Inflammatory macrophage treated with lipopolysaccharide for 4 hours (primary cell): Measurements from ENCODE around the gene TMIGD3.
"Not testable (repeated sequence)": the region's sequence is repeated elsewhere in the genome, so short reads cannot be mapped to it uniquely, and the experiment has no call there.

Experiments
- DNase-seq: peaks from one replicate; pipeline ENCODE4 v3.0.0-alpha.2; 2020

Gene TMIGD3

GRCh38 chr1:111503585-111504060, at the start of gene TMIGD3, which contains the start of gene ADORA3:
Gene TMIGD3 (minus strand): TSS chr1:111503633. CDS start chr1:111503354, 279 bp downstream.
Gene ADORA3 (minus strand): TSS chr1:111503633. CDS start chr1:111503354, 279 bp downstream.
- peak; percentile 91 for DNase-seq

GRCh38 chr1:111553196-111553595, 49.8 kb upstream of the TMIGD3 start:
- DNase-seq: no peak

DNA sequence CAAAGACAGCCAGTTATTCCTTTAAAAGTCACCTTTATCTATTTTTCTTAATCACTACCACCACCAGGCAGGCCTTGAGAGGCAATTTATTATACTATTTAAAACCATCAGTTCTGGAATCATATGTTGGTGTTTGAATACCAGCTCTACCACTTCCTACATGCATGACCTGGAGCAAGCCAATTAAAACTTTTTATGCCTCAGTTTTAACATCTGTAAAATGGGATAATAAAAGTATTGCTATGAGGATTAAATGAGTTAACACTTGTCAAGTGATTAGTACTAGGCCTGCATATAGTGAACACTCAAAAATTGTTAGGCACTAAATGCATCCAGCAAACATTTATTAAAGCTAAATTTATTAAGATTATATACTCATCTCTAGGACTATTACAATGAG, 49.2 kb upstream of the TMIGD3 start:
- DNase-seq: no peak

DNA sequence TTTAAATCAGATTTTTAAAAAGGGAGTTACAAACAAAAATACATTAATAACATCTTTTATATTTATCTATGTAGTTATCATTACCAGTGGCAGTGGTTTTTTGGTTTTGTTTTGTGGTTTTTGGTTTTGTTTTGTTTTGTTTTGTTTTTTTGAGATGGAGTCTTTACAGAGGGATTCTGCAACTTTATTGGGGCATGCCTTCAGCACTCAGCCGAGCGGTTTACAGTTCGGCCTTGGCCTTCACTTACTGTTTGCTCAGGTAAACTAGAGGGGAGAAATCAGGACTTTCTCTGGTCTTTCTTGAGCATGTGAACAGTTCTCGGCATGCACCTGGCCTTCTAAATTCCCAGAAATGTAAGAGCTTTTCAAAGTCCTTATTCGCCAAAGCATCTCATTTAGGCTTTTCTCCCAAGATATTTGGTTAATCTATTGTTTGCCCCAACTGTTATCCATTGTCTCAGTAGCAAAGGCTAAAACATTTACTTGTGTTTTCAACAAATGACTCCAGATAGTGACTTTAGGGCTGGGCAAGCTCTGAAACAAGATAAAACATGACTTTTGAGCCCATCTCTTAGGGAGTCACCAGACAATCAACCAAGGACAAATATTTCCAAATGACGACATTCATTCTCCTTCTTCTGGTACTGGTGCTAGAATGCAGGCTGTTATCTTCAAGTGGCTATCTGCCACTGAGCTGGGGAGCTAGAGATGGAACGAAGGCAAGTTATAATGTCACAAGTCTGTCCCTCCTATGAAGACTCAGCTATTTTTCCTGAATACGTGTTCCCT, 48.4 kb upstream of the TMIGD3 start:
- DNase-seq: no peak

DNA sequence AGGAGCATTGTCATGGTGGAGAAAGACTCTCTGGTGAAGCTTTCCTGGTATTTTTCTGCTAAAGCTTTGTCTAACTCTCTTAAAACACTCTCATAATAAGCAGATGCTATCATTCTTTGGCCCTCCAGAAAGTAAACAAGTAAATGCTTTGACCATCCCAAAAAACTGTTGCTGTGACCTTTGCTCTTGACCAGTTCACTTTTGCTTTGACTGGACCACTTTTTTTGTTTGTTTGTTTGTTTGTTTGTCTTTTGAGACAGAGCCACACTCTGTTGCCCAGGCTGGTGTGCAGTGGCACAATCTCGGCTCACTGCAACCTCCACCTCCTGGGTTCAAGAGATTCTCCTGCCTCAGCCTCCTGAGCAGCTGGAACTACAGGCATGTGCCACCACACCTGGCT, 44.4 kb upstream of the TMIGD3 start:
- not testable (repeated sequence) for DNase-seq

DNA sequence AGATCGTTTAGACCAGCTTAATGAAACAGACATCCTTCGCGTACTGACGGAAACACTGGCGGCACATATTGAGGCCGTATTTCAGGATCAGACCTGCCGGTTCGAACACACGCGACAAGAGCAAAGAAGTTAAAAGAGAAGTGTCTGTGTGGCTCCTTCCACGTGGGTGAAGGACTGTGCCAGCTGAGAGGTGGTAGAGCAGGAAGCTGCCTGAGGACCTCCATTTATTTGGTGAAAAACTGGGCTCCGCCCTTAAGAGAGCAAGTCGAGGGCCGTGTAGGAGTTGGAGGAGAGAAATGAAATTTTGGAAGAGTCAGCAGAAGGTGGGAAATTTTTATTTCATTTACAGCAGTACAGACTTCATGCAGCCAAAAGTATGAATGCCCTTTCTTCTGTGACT, 38.8 kb upstream of the TMIGD3 start:
- DNase-seq: no peak

- DNase-seq: no peak
Observed at GRCh38 chr1:111541721-111542120, 38.3 kb upstream of the TMIGD3 start.

DNA sequence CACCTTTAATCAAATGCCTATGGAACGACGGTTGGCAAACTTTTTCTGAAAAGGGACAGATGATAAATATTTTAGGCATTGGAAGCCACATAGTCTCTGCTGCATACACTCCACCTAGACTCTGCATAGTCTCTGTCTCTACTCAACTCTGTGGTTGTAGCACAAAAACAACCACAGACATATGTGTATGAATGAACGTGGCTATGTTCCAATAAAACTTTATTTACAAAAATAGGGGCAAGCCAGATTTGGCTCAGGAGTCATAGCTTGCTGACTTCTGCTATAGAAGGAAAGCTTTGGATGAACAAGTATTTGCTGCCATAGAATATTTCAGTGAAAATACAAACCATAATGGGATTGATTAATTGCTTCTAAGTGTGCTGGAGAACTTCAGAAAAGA, 37.5 kb upstream of the TMIGD3 start:
- no peak for DNase-seq

DNA sequence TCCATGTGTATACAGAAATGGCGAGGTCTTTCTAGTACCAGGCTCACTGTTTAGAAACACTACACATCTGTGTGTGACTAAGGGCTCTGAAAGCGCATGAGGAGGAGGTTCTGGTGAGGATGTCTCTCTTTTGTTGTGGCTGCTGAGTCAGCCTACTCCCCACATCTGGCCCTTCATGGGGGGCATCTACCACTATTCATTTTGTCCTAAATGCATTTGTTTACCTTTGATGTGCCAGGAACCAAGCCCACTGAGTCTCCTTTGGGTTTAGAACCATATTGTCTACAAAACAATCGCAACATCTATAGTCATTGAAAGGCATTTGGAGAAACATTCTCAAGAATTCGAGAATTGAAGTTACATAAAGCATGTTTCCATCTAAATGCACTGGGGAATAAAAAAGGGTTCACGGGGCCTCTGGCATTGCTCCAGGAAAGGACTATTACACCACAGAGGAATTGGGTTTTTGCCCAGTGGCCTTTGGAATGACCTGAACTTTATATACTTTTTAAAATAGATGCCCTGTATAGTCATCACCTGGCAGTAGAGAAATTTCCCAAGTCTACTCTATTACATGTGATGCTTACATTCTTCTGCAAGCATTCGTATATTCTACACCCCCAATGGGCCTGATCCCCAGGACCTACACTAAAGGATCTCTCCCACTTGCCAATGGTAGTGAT, 35.1 kb upstream of the TMIGD3 start:
- no peak for DNase-seq

GRCh38 chr1:111535256-111536191, 32.1 kb upstream of the TMIGD3 start:
- no peak for DNase-seq

- no peak for DNase-seq
Observed at GRCh38 chr1:111520053-111520452, 16.6 kb upstream of the TMIGD3 start.

- no peak for DNase-seq
Observed at GRCh38 chr1:111517469-111518225, 14.2 kb upstream of the TMIGD3 start.

GRCh38 chr1:111516005-111516535, 12.6 kb upstream of the TMIGD3 start:
- DNase-seq: peak; percentile 58

GRCh38 chr1:111515291-111516004, 12.0 kb upstream of the TMIGD3 start:
- peak; percentile 51 for DNase-seq

DNA sequence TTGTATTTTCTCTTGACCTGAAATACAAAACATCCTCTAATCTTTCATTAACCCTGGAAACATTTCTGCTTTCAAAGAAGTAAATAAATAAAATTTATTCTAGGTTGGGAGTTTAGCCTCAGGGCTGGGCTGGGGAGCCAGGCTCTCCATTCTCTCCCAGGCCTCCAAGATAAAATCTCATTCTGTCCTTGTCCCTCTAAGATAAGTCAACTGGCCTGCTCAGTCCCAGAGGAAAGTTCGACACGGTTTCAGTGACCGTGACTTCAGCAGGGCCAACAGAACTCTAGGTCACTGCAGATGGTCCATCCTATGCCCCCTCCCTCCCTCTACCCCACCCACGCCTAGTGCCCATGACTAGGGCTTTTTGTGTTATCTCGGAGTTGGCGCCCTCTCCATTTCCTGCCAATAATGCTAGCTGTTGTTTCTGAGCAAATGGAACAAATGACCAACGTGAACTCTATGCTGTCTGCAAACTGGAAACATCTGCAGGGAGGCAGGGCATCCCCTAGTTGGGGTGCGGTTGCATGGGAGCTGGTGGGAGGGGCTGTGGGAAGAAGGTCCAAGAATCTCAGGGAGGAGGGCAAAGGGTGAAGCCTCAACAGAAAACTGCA, 10.1 kb upstream of the TMIGD3 start:
- no peak for DNase-seq

DNA sequence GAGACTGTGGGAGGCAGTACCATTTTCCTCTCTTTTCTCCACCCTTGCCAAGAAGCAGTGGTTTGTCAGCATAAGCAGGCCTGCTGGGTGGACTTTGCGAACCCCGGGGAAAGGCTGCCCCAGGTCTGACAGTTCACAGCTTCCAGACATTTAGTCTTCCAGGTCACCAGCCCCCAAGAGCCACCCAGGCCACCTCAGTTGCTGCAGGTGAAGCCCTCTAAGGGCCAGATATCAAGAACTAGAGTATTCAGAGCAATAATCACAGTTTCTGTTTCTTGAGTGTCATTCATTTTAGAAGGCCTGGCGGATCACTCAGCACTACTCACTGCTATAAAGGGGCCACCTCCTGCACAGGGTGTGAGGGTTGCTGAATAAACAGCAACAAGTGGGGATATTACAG, 9.5 kb upstream of the TMIGD3 start:
- no peak for DNase-seq

DNA sequence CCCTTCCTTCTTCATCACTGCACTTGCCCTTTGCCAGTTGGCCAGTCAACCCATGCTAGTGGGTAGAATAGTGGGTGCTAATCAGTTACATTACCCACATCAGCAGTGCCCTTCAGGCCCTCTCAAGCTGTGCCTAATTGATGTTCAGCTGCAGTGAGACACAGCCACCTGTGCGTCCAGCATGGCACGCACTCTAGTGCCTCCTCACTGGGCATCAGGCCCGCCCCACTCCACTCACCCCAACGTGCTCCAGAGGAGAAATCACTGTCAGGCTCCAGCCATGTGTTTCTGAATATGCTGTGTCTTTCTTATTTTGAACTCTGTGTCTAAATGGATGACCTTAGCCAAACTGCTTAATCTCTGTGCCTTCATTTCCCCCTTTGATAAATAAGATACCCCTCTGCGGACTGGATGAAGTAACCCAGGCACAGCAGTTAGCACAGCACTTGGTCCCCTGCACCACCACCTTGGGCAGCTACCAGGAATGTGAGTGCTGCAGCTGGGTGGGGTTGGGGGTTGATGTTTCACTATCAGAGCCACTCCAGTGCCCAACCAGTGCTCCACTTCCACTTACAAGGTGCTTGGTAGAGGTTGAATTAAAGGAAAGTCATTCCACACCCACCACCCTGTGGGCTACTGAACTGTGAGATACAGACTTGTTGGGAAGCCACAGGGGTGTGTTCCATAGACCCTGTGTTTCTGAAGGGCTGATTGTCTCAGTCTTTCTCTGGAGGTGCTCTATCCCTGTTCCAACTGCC, 8.9 kb upstream of the TMIGD3 start:
- DNase-seq: no peak

DNA sequence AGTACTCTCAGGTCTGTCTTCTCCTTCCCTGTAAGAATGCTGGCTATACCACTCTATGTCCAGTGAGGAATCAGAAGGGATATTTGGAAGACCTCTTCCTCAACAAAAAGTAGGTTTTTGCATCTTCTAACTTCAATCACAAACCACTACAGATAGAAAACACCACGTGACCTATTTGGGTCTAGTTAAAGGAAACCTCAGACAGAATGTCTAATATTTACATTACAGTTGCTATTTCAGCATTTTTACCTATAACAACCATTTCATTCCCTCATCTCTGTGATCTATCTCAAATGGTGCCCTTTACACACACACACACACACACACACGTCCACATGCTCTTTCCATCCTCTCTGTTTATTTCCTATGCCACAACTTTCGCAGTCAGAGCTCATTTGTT, 7.9 kb upstream of the TMIGD3 start:
- DNase-seq: no peak

DNA sequence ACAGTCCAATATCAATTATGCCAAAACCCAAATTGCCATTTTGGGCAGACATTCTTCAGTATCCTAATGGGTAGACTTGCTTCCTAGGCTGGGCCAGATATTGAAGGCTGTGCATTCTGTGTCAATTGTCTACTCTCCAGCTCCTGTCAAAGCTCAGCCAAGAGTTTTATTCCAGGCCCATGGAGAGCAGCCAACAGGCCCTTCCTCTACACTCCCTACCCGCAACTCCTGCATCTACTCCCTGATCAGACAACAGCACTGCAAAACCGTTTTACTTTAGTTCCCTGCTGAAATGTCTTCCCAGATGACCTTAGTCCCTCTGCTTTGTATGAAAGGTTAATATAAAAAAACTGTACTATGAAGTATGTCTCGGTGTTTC, 6.6 kb upstream of the TMIGD3 start:
- no peak for DNase-seq
